ENCODE data around the gene WSCD2.

Gene WSCD2

GRCh38 chr12:108090932-108091678 lies 38.0 kb upstream of the WSCD2 start:
- no peak for DNase-seq (ENCODE audit: low read depth)
- TF ChIP-seq CTCF (IDR thresholded peaks at IDR 0.05; ENCODE audit: insufficient read depth, low read depth, low read length, missing control alignments) = no peak
- no peak overlapping the region for H3K4me3 ChIP-seq (ENCODE audit: low read depth, low read length)

GRCh38 chr12:108091679-108092051 lies 37.4 kb upstream of the WSCD2 start:
- H3K4me3 ChIP-seq (ENCODE audit: low read depth, low read length) = no peak overlapping the region
- no peak for TF ChIP-seq CTCF (IDR thresholded peaks at IDR 0.05; ENCODE audit: insufficient read depth, low read depth, low read length, missing control alignments)
- DNase-seq (ENCODE audit: low read depth) = no peak

- DNase-seq (ENCODE audit: low read depth) = no peak
- no peak overlapping the region for H3K4me3 ChIP-seq (ENCODE audit: low read depth, low read length)
- no peak for TF ChIP-seq CTCF (IDR thresholded peaks at IDR 0.05; ENCODE audit: insufficient read depth, low read depth, low read length, missing control alignments)
Measured at GRCh38 chr12:108093209-108093608, 35.9 kb upstream of the WSCD2 start.

GRCh38 chr12:108094056-108094649 lies 34.9 kb upstream of the WSCD2 start:
- no peak overlapping the region for H3K4me3 ChIP-seq (ENCODE audit: low read depth, low read length)
- TF ChIP-seq CTCF (IDR thresholded peaks at IDR 0.05; ENCODE audit: insufficient read depth, low read depth, low read length, missing control alignments) = no peak
- no peak for DNase-seq (ENCODE audit: low read depth)

- DNase-seq (ENCODE audit: low read depth) = no peak
- TF ChIP-seq CTCF (IDR thresholded peaks at IDR 0.05; ENCODE audit: insufficient read depth, low read depth, low read length, missing control alignments) = no peak
- H3K4me3 ChIP-seq (ENCODE audit: low read depth, low read length) = no peak overlapping the region
Measured at GRCh38 chr12:108097160-108097911, 31.8 kb upstream of the WSCD2 start.

- no peak for DNase-seq (ENCODE audit: low read depth)
- H3K4me3 ChIP-seq (ENCODE audit: low read depth, low read length) = no peak overlapping the region
- TF ChIP-seq CTCF (IDR thresholded peaks at IDR 0.05; ENCODE audit: insufficient read depth, low read depth, low read length, missing control alignments) = no peak
Measured at GRCh38 chr12:108098374-108098773, 30.7 kb upstream of the WSCD2 start.

Data from GM12865 (cell line).